Caki2 (cell line): ENCODE measurements around the gene TBC1D20. TPM values are rescaled to one million over a fixed set of nuclear protein-coding genes. Genes with fewer than 3 reads are reported as not detected.

ENCODE experiments used
- DNase-seq: peaks from one replicate; pipeline ENCODE4 v3.0.0-alpha.2; 2015; ENCODE audit warnings: low read depth
- in situ Hi-C: cut with HindIII; loops from 2 replicates; pipeline ENCODE4 v1.10.0; 2016; ENCODE audit warnings: low sequenced_read_pairs, low pct_unique_long_range_greater_than_20kb, mixed read lengths
- total RNA-seq: library from RNA; depleted of rRNA; stranded (reverse); fragments of >200 nt; shearing (Covaris generic); gene quantifications from 2 replicates; pipeline ENCODE4 v1.2.3, GENCODE V29; 2014; ENCODE audit warnings: low replicate concordance

TBC1D20 gene
- total RNA-seq, 1 experiment from 2014 or later, result 20.0 TPM

DNA sequence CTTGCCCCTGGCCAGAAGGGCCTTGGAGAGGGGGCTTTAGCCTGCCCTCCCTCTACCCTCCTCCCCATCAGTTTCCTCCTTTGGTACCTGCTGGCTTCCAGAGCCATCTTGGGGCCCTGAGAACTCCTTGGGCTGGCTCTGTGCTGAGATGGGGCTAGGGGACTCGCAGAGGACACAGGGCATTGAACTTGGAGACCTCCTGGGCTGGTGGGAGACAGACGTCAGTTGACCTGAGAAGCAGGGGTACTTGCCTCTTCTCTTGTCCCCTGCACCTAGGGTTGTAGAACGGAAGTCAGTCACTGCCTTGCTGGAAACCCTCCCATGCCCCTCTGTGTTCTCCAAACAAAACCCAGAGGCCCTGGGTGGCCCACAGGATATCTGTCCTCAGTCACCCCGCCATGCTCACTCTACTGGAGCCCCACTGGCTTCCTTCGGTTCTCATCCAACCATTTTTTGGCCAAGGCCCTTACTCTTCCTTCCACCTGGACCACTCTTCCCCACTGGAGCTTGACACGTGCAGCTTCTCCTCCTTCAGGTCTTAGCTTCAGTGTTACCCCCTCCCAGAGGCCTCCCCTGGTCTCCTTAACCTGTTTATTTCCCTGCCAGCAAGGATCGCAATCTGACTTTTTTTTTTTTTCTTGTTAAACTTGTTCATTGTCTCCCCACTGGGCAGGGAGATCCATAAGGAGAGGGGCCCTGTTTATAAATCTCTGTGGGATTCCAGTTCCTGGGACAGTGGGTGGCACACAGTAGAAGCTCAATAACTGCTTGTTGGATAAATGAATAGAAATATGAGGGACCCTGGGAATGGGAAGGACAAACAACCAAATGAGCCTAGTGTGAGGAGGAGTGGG lies 53.3 kb downstream of the TBC1D20 start:
- DNase-seq, result no peak

DNA sequence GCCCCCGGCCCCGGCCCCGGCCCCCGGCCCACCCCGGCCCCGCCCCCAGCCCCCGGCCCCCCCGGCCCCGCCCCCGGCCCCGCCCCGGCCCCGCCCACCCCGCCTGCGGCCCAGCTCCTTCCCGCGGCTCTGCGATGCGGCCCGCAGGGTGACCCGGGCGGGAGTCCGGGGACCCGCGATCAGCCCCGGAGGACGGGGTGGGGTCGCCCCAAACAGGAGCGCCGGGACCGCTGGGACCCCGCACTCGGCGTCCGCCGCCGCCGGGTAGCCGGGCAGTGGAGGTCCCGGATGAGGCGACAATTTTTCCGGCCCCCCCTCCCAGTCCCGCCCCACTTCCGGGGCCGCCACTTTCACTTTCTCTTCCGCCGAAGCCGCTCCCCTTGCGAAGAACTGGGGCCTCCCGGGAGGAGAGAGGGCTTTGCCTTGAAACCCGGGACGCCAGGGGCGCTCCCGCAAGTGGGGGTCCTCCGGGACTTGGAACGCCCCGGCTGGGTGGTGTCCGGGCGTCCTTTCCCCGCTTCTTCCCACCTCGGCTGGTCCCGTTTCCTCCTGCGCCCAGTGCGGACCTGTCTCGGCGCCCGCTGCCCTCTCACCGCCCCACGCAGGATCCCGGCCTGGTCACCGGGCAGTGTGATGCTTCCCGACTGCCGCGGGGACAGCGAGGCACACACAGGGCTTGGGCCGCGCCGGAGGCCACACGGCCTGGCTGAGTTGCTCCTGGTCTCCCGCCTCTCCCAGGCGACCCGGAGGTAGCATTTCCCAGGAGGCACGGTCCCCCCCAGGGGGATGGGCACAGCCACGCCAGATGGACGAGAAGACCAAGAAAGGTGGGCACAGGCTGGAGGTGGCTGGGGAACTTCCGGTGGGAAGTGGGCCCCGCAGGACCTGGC lies 54.1 kb downstream of the TBC1D20 start, which contains the start of gene RBCK1:
Gene RBCK1 (plus strand): TSS at position 347 of the 890 bp plus-strand sequence. CDS start 459 bp downstream, at position 806.
- in situ Hi-C loops, result no loop called here
- peak; percentile 87 for DNase-seq

More for the DNA sequence above, 53.3 kb downstream of the TBC1D20 start:
- in situ Hi-C loops, result no loop called here

DNA sequence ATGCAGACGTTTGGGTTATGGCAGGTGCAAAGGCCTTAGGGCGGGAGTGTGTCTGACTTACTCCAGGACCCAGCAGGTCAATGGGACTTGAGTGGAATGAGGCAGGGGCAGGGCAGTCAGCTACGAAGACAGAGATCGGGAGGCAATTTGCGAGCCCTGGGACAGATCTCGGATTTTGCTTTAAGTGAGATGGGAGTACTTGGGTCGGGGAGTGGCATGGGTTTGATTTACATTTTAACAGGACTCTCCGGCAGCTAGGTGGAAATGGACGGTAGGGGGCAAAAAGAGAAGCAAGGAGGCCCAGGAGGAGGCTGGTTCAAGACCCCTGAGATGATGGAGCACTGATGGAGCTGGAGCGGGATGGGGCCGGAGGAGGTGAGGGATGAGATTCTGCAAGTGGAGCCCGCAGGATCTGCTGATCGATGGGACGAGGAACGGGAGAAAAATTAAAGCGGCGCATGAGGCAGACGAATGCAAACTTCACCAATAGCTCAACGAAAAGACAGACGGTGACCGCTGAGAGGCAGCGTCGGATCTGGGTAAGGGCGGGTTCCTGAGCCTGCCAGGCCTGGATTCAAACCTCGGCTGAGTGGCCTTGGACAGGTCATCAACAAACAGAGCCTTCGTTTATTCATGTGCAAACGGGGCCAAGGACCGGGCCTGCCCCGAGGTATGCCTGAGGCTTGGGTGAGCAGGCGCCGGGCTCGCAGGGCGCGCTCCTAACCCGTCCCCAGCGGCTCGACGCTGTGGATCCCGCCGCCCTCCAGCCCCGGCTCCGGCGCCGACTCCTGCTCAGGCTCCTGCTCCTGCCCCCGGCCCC lies 55.0 kb downstream of the TBC1D20 start:
- in situ Hi-C loops, result no loop called here

DNA sequence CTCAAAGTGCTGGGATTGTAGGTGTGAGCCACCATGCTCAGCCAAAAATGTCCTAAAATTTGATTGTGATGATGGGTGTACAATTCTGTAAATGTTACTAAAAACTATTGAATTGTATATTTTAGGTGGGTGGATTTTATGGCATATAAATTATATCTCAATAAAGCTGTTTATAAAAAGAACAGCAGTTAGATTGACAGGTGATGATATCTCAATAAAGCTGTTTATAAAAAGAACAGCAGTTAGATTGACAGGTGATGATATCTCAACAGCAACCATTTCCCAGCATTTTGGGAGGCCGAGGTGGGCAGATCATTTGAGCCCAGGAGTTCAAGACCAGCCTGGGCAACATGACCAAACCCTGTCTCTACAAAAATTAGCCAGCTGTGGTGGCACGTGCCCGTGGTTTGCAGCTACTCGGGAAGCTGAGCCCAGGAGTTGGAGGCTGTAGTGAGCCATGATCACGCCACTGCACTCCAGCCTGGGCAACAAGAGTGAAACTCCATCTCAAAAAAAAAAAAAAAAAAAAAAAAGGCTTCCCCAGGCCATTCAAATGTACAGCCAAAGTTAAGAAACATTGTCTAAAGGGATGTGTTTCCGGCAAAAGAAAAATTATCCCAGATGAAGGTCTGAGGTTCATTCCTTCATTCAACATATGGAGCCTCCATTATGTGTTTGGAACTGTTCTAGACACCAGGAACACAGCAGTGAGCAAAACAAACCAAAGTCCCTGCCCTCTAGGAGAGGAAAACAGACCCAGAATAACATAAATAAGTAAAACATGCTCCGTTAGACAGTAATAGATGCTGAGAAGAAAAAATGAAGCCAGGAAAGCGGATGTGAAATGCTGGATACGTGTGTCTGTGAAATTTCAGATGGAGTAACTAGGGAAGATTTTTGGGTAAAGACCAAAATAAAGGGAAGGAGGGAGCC lies 55.9 kb downstream of the TBC1D20 start:
- in situ Hi-C loops, result no loop called here
- DNase-seq, result no peak

More for the DNA sequence above, 55.0 kb downstream of the TBC1D20 start:
- DNase-seq, result peak; percentile 91

- in situ Hi-C loops, result no loop called here
- no peak for DNase-seq
These were observed 58.2 kb downstream of the TBC1D20 start for GRCh38 chr20:404088-404487.

DNA sequence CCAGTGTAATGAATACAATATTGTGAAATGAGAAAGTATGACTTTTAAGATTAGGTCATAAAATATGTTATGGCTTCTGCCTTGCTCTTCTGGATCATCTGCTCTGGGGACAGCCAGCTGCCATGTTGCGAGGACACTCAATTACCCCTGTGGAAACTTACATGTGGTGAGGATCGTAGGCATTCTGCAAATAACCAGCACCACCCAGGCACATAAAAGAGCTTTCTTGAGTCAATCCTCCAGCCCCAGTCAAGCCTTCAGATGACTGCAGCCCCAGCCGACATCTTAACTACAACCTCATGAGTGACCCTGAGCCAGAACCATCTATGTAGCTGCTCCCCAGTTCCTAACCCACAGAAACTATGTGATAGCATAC lies 58.8 kb downstream of the TBC1D20 start:
- in situ Hi-C loops, result no loop called here
- no peak for DNase-seq

DNA sequence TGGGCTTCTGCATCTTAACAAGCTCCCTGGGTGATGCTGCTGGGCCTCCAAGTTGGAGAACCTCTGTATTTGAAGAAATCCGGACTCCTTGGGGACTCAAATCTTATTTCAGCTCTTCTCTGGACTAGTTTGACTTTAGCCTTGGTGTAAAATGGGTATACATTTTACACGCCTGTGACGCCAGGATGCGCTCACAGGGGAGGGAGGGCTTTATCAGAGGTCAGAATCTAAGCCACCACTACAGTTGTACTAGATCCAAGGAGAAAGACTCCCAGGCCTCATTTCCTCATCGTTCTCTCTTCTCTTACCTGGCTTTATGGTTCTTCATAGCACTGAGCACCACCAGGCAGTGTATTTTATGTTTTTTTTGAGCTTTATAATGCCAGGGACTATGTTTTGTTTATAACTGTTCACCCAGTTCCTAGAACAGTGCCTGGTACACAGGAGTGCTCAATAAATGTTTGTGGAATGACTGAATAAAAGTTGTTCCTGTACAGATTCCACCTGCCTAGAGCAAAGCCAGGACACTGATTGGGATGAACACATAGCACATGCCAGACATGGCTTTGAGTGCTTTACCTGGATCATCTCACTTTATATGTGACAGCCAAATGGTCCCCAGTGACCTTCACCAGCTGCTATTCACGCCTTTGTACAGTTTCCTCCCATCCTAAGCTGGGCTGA lies 59.3 kb downstream of the TBC1D20 start:
- in situ Hi-C loops, result no loop called here
- no peak for DNase-seq

DNA sequence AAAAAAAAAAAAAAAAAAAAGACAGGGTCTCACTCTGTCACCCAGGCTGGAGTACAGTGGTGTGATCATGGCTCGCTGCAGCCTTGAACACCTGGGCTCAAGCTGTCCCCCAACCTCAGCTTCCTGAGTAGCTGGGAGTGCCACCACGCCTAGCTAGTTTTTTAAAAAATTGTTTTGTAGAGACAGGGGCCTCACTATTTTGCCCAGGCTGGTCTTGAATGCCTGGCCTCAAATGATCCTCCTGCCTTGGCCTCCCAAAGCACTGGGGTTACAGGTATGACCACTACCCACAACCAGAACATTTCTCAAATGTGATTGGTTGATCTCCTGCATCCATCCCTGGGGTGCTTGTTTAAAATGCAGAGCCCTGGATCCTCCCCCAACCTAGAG lies 59.8 kb downstream of the TBC1D20 start:
- DNase-seq, result no peak
- in situ Hi-C loops, result no loop called here

DNA sequence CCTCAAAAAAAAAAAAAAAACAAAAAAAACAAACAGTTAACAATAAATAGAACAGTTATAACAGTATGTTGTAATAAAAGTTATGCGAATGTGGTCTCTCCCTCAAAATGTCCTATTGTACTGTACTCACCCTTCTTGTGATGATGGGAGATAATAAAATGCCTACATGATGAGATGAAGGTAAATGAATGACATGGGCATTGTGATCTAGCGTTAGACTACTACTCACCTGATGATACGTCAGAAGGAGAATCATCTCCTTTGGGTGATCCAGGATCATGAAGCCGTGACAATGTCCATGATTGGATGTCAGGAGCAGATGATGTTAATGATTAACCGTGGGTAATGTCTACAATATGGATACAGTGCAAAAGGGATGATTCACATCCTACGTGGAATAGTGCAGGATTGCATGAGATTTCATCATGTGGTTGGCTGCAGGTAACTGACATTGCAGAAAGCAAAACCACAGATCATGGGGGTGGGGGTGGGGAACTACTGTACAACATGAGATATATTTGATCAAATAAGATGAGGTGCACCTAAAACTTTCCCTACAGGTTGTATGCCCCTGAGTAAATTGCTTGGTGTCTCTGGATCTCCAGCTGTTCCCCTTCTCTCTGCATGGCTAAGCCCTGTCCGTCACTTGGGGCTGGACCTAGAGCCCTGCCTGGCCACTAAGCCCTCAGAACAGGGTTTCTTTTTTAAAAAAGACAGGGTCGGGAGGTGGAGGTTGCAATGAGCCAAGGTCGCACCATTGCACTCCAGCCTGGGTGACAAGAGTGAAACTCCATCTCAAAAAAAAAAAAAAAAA lies 60.4 kb downstream of the TBC1D20 start:
- peak; percentile 100 for DNase-seq
- in situ Hi-C loops, result no loop called here

DNA sequence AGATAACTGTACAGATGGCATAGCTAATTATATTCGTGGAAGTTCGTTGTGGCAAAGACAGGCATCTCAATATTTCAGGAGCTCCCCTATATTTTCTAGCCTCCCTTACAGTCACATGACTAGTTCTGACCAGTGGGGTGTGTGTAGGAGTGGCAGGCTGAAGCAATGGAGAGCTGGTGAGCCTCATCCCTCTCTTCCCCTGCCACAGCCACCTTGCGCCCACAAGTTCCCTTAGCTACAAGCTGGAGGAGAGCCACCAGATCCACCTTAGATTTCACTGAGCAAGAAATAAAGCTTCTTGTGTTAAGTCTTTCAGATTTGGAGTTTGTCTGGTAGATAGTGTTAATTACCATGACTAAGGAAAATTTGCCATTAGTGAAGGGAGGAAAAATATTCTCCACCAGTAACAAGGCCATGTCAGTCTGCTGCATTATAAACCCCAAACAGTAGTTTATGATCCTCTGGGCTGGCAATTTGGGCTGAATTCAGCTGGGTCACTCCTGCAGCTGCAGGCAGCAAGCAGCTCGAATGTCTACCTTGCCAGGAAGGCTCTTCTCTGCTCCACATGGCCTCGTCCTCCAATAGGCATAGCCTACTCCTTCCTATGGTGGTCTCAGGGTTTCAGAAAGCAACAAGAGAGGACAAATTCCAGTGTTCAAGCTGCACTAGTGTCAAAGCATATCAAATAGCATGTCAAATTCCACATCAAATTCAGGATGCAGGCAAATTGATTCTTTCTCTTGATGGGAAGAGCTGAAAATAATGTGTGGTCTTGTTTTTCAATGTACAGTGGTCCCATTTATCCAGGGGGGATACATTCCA lies 61.7 kb downstream of the TBC1D20 start:
- in situ Hi-C loops, result no loop called here
- peak; percentile 73 for DNase-seq

- in situ Hi-C loops, result no loop called here
- no peak for DNase-seq
These were observed 62.2 kb downstream of the TBC1D20 start for GRCh38 chr20:400128-400453.

GRCh38 chr20:399182-399707 lies 63.1 kb downstream of the TBC1D20 start:
- in situ Hi-C loops, result no loop called here
- DNase-seq, result no peak

DNA sequence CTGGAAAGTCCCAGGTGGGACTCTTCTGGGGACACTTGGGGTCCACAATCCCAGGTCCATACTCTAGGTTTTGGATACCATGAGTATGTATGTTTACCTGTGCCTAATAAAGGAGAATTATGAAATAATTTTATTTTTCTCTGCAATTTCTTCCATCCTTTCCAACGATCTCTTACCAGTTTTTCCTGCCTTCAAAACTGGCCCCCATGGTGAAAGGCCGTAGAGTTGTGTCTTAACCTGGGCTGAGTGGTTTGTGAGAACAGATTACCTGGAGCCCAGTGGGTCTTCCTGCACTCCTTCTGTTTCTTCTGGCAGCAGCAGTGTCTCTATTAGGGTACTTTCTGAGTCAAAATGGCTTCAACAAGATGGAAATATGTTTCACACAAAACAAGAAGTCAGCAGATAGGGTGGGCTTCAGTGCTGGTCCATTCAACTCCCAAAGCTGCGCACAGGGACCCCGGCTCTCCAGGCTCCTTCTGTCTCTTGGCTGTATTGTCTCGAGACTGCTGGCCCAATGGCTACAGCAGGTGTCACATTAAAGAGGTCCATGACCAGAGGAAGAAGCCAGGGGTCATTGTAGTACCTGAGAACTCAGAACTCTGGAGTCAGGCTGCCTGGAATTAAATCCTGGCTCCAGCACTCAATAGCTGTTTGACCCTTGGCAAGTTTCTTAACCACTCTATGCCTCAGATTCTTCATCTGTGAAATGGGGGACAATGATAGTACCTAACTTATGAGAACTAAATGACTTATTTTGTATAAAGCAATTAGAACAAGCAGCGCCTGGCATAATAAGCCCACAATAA lies 64.7 kb downstream of the TBC1D20 start:
- in situ Hi-C loops, result no loop called here
- DNase-seq, result no peak

GRCh38 chr20:396619-397431 lies 65.5 kb downstream of the TBC1D20 start:
- no peak for DNase-seq
- in situ Hi-C loops, result no loop called here
